ENCODE results near the gene PRKAR1B.

PRKAR1B gene

GRCh38 chr7:585229-585711 lies 141.8 kb downstream of the PRKAR1B start:
- DNase-seq = no peak

DNA sequence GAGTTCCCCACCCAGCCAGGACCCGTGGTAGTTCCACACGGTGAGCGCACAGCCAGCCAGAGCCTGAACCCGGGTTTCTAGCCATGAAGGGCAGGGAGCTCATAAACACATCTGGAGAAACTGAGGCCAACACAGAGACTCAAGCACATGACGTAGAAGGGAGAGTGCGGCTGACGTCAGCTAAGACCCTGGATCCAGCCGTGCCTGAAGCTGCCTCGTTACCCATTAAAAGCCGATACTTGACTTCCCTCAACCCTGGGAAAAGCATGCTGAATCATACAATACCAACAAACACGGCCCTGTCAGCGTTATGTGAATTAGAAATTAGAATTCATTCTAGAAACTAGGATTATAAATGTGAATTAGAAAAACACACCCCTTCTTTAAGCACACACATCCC lies 142.3 kb downstream of the PRKAR1B start:
- no peak for DNase-seq

DNA sequence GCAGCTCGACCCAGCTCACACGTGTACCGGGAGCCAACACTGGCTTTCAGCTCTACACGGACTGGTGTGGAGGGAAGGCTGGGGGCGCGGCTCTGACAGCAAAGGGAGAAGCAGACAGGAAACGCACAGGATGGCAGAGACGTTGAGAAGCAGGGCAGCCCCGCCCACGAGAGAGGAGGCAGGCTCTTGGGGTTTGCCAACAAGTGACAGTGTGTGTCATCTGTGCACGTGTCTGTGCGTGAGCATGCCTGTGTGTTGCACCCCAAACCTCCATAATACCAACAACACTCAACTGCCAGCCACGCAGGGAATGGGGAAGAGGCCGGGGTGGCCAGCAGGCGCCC lies 143.0 kb downstream of the PRKAR1B start:
- DNase-seq = no peak

- no peak for DNase-seq
Measured at GRCh38 chr7:583410-584121, 143.5 kb downstream of the PRKAR1B start.

GRCh38 chr7:582931-583330 lies 144.2 kb downstream of the PRKAR1B start:
- DNase-seq = no peak

GRCh38 chr7:582081-582835 lies 144.8 kb downstream of the PRKAR1B start:
- DNase-seq = no peak

- DNase-seq = no peak
Measured at GRCh38 chr7:578386-578785, 148.7 kb downstream of the PRKAR1B start.

- no peak for DNase-seq
Measured at GRCh38 chr7:577741-578370, 149.2 kb downstream of the PRKAR1B start.

- DNase-seq = no peak
Measured at GRCh38 chr7:577278-577665, 149.8 kb downstream of the PRKAR1B start.

GRCh38 chr7:576524-577277 lies 150.4 kb downstream of the PRKAR1B start:
- DNase-seq = no peak

- DNase-seq = no peak
Measured at GRCh38 chr7:575425-576366, 151.4 kb downstream of the PRKAR1B start.

DNA sequence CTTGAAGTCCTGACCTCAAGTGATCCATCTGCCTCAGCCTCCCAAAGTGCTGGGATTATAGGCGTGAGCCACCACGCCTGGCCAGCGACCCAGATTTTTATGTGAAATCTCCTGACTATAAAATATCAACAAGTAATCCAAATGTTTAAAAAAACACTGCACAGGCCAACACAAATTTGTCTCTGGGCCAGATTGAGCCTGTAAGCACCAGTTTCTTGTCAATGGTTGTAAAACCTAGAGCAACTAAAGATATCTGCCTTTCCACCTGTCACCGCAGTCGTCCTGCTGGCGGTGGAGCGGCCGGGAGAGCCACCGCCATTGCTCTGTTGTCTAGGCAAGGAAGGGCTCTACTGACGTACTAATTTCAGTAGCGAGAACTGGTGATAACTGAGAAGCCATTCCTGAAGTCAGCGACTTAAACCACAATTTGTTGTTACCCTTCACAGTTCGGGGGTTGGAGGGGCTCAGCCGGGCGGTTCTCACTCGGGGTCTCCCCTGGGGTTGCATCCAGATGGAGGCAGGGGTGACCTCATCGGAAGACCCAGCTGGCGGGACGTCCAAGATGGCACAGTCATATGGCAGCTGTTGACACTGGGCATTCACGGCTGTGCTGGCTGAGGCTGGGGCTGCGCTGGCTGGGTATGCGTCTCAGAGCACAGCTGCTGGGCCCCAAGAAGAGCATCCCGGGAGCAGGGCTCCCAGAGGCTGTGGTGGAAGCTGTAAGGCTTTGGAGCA lies 152.3 kb downstream of the PRKAR1B start:
- no peak for DNase-seq

- no peak for DNase-seq
Measured at GRCh38 chr7:573933-574381, 153.1 kb downstream of the PRKAR1B start.

DNA sequence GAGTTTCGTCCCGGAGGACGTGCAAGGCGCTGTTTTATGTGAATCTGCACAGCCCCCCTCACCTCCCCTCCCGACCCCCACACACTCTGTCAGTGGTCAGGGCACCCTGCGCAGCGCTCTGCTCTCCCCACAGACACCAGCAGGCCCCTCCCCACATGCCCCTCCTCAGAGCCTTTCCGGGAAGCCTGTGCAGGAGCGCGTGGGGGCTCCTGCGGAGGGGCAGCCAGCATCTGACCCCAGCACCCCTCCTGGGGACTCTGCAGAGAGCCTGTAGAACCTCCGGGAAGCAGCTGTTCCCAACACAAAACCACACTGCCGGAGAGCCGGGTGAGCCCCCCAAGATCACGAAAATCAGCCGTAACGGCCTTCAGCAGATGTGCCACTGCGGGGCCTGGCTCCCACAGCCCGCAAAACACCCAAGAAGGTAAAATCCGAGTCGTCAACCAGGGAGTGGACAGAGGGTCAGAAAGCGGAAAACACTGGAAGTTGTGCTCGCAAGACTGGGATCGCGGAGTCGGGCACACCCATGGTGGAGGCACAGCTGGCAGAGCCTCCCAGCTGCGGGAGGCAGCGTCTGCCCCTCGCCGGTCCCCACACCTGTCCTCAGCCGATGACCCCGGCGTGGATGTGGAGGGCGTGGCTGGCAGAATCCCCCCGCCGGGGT lies 153.7 kb downstream of the PRKAR1B start:
- DNase-seq = no peak

GRCh38 chr7:572416-573268 lies 154.4 kb downstream of the PRKAR1B start:
- DNase-seq = no peak

DNA sequence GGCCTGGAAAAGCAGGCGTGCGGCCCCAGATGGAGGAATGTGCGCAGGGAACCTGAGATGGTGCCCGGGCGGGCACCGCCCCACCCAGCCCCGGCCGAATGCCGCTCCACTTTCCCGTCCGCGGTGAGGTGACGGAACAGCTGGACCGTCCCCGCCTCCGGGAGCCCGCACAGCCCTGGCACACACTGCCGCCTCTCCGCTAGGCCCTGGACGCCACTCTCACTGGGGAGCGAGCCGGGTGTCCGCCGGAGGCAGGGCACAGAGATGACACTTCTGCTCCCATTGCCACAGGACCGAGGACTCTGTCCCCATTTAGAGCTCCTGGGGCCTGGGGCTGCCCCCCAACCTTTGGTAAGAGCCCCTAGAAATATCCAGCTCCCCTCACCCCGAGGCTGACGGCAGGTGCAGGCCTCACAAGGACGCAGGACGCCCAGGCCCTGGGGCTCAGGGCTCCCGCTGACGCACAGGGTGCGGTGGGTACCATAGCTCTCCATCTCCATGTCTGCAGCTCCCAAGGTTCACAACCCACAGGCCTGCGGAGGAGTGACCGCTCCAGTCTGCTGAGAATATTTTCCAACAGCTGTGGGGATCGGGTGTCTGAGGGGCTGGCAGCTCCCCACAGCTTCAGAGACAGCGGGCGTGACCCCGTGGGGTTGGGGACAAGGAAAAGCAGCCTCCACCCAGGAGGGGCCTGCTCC lies 155.2 kb downstream of the PRKAR1B start:
- DNase-seq = no peak

- DNase-seq = no peak
Measured at GRCh38 chr7:571096-571717, 155.9 kb downstream of the PRKAR1B start.

DNA sequence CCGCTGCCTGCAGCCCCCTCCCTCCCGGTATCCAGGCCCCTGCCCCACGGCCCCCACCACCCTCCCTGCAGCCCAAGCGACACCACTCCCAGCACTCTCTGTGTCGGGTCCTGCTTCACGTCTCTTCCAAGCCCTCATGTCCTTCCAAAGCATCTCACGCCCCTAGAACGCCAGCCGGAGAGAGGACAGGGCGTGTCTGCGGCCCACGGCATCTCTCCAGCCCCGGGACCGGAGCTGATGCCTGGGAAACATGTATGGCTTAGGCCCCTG lies 156.3 kb downstream of the PRKAR1B start:
- DNase-seq = no peak

Measured in NCI-H446 treated with DMSO at 0.1 percent for 48 hours (cell line).